ENCODE data around the gene CNDP2.
"Not testable (repeated sequence)": the region's sequence is repeated elsewhere in the genome, so short reads cannot be mapped to it uniquely, and the experiment has no call there.

Gene CNDP2

GRCh38 chr18:74500372-74500771 is 4.2 kb downstream of the CNDP2 start:
- Histone ChIP-seq H3K36me3 (ENCODE audit: insufficient read depth, low read length) (peaks cover 20% of the 10 kb centered on the region), H3K9ac (ENCODE audit: insufficient read length) (no peak overlapping the region), H3K4me3 (no peak overlapping the region), H3K27ac (no peak overlapping the region), H3K9me3 (ENCODE audit: low read depth, low read length) (no peaks in the 10 kb centered on the region)
- no peak for TF ChIP-seq EZH2 (IDR thresholded peaks at IDR 0.05)
- TF ChIP-seq POLR2AphosphoS5 (IDR thresholded peaks at IDR 0.05; ENCODE audit: borderline replicate concordance, low read depth, low read length): no peak
- TF ChIP-seq FOXP2 (optimal IDR thresholded peaks at IDR 0.05; ENCODE audit: control extremely low read depth, extremely low read length, insufficient read depth): no peak
- DNase-seq (ENCODE audit: low read depth, low spot score): no peak

DNA sequence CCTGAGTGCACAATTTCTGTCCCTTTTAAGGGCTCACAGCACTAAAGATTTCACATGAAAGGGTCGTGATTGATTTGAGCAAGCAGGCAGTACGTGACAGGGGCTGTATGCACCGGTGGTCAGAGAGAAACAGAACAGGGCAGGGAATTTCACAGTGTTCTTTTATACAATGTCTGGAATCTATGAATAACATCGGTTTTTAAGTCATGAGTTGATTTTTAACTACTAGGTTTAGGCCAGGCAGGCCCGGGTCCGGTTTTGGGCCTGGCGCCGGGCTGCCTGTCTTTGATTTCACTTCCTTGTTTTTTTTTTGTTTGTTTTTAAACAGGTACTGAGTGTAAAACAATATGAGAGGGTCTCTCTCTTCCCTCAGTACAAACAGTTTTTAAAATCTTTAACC is 4.6 kb downstream of the CNDP2 start:
- peak overlapping the region; percentile 11; the same call in 1 of the 2 replicates for H3K27ac ChIP-seq
- H3K9ac ChIP-seq (ENCODE audit: insufficient read length); DNase-seq (ENCODE audit: low read depth, low spot score); H3K9me3 ChIP-seq (ENCODE audit: low read depth, low read length); H3K4me3 ChIP-seq: not testable (repeated sequence)
- H3K36me3 ChIP-seq (ENCODE audit: insufficient read depth, low read length): peaks cover 20% of the 10 kb centered on the region

GRCh38 chr18:74501386-74501785 is 5.2 kb downstream of the CNDP2 start:
- Histone ChIP-seq H3K9ac (ENCODE audit: insufficient read length) (no peak overlapping the region), H3K36me3 (ENCODE audit: insufficient read depth, low read length) (peaks cover 20% of the 10 kb centered on the region), H3K27ac (peak overlapping the region; percentile 11; the same call in 1 of the 2 replicates), H3K9me3 (ENCODE audit: low read depth, low read length) (no peaks in the 10 kb centered on the region), H3K4me3 (no peak overlapping the region)
- DNase-seq (ENCODE audit: low read depth, low spot score): no peak
- TF ChIP-seq POLR2AphosphoS5 (IDR thresholded peaks at IDR 0.05; ENCODE audit: borderline replicate concordance, low read depth, low read length): no peak
- TF ChIP-seq FOXP2 (optimal IDR thresholded peaks at IDR 0.05; ENCODE audit: control extremely low read depth, extremely low read length, insufficient read depth): no peak
- TF ChIP-seq EZH2 (IDR thresholded peaks at IDR 0.05): no peak

DNA sequence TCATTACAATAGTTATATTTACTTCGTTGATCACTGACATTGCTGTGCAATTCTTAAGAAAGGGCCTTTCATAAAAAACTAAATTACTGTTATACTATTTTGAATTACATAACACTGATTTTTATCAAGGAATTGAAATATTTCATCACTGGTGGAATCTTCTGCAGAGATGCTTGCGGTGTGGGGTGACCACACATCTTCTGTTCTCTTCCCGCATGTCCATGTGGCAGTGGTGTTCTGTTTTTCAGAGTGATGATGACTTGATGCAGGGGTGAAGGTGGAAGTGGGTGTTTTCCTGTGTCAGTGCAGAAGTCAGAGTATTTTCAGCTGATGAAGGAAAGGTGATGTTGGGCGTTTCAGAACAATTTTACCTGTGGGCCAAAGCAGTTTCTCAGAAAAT is 7.0 kb downstream of the CNDP2 start:
- peaks cover 23% of the 10 kb centered on the region for H3K36me3 ChIP-seq (ENCODE audit: insufficient read depth, low read length)

DNA sequence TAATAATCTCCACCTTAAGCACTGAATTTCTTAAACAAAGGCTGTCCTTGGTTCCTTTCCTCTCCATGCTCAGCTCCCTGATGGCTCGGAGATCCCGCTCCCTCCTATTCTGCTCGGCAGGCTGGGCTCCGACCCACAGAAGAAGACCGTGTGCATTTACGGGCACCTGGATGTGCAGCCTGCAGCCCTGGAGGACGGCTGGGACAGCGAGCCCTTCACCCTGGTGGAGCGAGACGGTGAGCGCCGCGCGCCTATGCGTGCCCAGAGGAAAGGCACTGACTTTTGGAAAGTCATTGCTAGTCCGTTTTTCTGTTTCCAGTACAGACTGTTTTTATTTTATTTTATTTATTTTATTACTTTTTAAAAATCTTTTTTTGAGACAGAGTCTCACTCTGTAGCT is 9.6 kb downstream of the CNDP2 start:
- Histone ChIP-seq H3K36me3 (ENCODE audit: insufficient read depth, low read length) (peaks cover 37% of the 10 kb centered on the region), H3K27ac (no peak overlapping the region), H3K4me3 (no peak overlapping the region), H3K9ac (ENCODE audit: insufficient read length) (no peak overlapping the region), H3K9me3 (ENCODE audit: low read depth, low read length) (no peaks in the 10 kb centered on the region)
- DNase-seq (ENCODE audit: low read depth, low spot score): no peak
- TF ChIP-seq FOXP2 (optimal IDR thresholded peaks at IDR 0.05; ENCODE audit: control extremely low read depth, extremely low read length, insufficient read depth) (no peak), POLR2AphosphoS5 (IDR thresholded peaks at IDR 0.05; ENCODE audit: borderline replicate concordance, low read depth, low read length) (no peak), EZH2 (IDR thresholded peaks at IDR 0.05) (no peak)

More for the DNA sequence above, 7.0 kb downstream of the CNDP2 start:
- Histone ChIP-seq H3K4me3 (no peak overlapping the region), H3K9ac (ENCODE audit: insufficient read length) (no peak overlapping the region), H3K9me3 (ENCODE audit: low read depth, low read length) (no peaks in the 10 kb centered on the region), H3K27ac (no peak overlapping the region)
- DNase-seq (ENCODE audit: low read depth, low spot score): no peak
- TF ChIP-seq EZH2 (IDR thresholded peaks at IDR 0.05) (no peak), POLR2AphosphoS5 (IDR thresholded peaks at IDR 0.05; ENCODE audit: borderline replicate concordance, low read depth, low read length) (no peak), FOXP2 (optimal IDR thresholded peaks at IDR 0.05; ENCODE audit: control extremely low read depth, extremely low read length, insufficient read depth) (no peak)

DNA sequence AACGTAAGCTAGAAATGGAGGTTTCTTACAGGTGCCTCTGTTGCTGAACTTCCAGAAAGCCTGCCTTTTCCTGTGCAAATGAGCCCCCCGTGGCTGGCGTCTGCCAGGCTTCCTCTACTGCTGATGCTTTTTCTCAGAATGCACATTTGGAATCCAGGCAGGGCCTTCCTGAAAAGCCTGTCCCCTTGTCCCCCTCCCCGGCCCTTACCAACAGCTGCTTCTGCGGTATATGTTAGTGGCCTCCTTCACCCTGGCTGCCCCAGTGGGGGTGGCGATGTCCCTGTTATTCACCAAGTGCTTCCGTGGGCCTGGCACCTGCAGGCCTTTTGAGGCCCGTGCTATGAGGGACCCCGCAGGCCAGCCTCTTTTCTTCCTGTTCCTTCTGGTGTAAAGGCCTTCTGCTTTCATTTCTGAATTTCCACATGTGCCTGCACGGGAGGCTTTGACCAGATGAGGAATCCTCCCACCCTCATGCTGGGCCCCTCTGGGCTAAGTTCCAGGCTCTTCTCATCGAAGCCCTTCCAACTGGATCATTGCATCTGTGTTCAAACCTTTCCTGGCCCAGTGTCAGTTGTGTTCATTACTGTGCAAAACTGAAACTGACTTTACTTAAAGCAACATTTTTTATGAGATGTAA is 10.4 kb downstream of the CNDP2 start:
- Histone ChIP-seq H3K27ac (no peak overlapping the region), H3K9me3 (ENCODE audit: low read depth, low read length) (no peaks in the 10 kb centered on the region), H3K9ac (ENCODE audit: insufficient read length) (no peak overlapping the region), H3K36me3 (ENCODE audit: insufficient read depth, low read length) (peaks cover 31% of the 10 kb centered on the region), H3K4me3 (no peak overlapping the region)
- DNase-seq (ENCODE audit: low read depth, low spot score): no peak
- TF ChIP-seq EZH2 (IDR thresholded peaks at IDR 0.05): no peak
- no peak for TF ChIP-seq POLR2AphosphoS5 (IDR thresholded peaks at IDR 0.05; ENCODE audit: borderline replicate concordance, low read depth, low read length)
- TF ChIP-seq FOXP2 (optimal IDR thresholded peaks at IDR 0.05; ENCODE audit: control extremely low read depth, extremely low read length, insufficient read depth): no peak

DNA sequence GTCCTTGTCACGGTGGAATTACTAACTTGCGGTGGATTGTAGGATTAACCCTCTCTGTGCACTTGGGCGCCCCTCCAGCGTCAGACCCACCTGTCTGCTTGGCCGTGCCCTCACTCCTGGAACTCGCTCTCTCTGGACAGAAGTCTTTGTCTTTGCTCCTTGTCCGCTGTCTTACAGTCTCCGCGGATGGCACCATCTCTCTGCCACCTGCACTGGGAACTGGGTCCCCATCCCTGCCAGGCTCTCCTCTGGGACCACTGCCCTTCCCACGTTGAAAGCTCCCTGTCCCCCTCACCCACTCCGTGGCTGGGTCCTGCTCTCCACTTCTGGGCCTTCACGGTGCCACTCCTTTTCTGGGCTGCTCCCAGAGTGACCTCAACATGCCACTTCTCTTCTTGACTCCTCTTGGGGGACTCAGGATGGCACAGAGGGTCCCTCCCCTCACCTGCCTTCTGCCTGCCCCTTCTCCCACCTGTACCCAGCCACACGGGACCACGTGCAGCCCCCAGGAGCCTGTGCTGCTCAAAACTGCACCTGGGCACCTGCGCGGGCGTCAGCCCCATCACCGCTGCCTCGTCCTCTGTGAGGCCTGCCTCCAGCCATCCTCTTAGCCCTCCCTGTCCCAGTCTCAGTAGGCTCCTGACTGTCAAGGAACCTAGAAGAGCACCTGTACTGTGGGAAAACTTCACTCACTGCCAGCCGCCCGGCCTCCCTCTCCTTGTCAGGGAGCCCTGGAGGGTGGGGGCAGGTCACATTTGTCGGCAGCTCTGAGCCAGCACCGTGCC is 11.1 kb downstream of the CNDP2 start:
- peaks cover 27% of the 10 kb centered on the region for H3K36me3 ChIP-seq (ENCODE audit: insufficient read depth, low read length)
- no peak for TF ChIP-seq EZH2 (IDR thresholded peaks at IDR 0.05)
- no peak for TF ChIP-seq POLR2AphosphoS5 (IDR thresholded peaks at IDR 0.05; ENCODE audit: borderline replicate concordance, low read depth, low read length)
- no peak for TF ChIP-seq FOXP2 (optimal IDR thresholded peaks at IDR 0.05; ENCODE audit: control extremely low read depth, extremely low read length, insufficient read depth)
- H3K27ac ChIP-seq: no peak overlapping the region
- no peaks in the 10 kb centered on the region for H3K9me3 ChIP-seq (ENCODE audit: low read depth, low read length)
- DNase-seq (ENCODE audit: low read depth, low spot score): no peak
- no peak overlapping the region for H3K4me3 ChIP-seq
- H3K9ac ChIP-seq (ENCODE audit: insufficient read length): no peak overlapping the region

DNA sequence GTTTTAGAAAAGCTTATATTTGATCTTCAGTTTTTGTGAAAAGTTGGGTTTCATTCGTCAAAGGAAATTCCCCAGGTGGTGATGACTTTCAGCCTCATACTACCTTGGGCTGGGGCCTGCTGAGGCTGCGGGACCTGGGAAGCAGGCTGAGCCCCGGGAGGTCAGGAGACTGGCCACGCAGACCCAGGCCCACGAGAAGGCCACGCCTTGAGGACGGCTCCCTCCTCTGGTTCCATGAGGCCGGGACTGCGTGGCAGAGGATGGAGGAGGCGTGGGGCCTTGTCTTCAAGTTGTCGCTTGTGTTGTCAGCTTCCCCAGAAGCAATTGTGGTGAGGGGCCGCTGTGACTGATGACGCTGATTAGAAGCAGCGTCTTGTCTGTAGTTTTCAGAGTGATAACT is 11.8 kb downstream of the CNDP2 start:
- no peak overlapping the region for H3K4me3 ChIP-seq
- TF ChIP-seq FOXP2 (optimal IDR thresholded peaks at IDR 0.05; ENCODE audit: control extremely low read depth, extremely low read length, insufficient read depth) (no peak), EZH2 (IDR thresholded peaks at IDR 0.05) (no peak), POLR2AphosphoS5 (IDR thresholded peaks at IDR 0.05; ENCODE audit: borderline replicate concordance, low read depth, low read length) (no peak)
- no peak for DNase-seq (ENCODE audit: low read depth, low spot score)
- H3K9ac ChIP-seq (ENCODE audit: insufficient read length): no peak overlapping the region
- H3K9me3 ChIP-seq (ENCODE audit: low read depth, low read length): no peaks in the 10 kb centered on the region
- peaks cover 24% of the 10 kb centered on the region; the same call in 1 of the 2 replicates for H3K36me3 ChIP-seq (ENCODE audit: insufficient read depth, low read length)
- no peak overlapping the region for H3K27ac ChIP-seq

Measured in SK-N-MC (cell line).